Suprapubic skin (tissue), 4 donors: ENCODE measurements around the gene LGI2. TPM values are rescaled to one million over a fixed set of nuclear protein-coding genes. Genes with fewer than 3 reads are reported as not detected.
"Not testable (repeated sequence)": the region's sequence is repeated elsewhere in the genome, so short reads cannot be mapped to it uniquely, and the experiment has no call there.

ENCODE experiments used
- DNase-seq, 2 donors: peaks; one replicate each; pipeline ENCODE4 v3.0.0-alpha.2; 2019; ENCODE audit warnings: low spot score in 2 of 2
- H3K27ac ChIP-seq: fragments of 200-600 bp; sonication (generic); one replicate; pipeline ENCODE4 v1.5.1; 2019
- H3K27me3 ChIP-seq: fragments of 200-600 bp; sonication (generic); one replicate; pipeline ENCODE4 v1.5.1; 2019
- H3K36me3 ChIP-seq: fragments of 200-600 bp; sonication (generic); one replicate; pipeline ENCODE4 v1.5.1; 2019
- H3K4me1 ChIP-seq: fragments of 200-600 bp; sonication (generic); one replicate; pipeline ENCODE4 v1.5.1; 2019
- H3K4me3 ChIP-seq: fragments of 200-600 bp; sonication (generic); one replicate; pipeline ENCODE4 v1.5.1; 2019; ENCODE audit warnings: mild to moderate bottlenecking
- H3K9me3 ChIP-seq: fragments of 200-600 bp; sonication (generic); one replicate; pipeline ENCODE4 v1.5.1; 2019
- EP300 ChIP-seq: sonication (generic); formaldehyde crosslinking; IDR thresholded peaks from one replicate; pipeline ENCODE4 v1.6.1; 2017; ENCODE audit warnings: antibody characterized with exemption
- POLR2A ChIP-seq, 2 donors: fragments of 450-650 bp; IDR thresholded peaks; one replicate each; pipeline ENCODE4 v1.6.1; 2017; ENCODE audit warnings: antibody characterized with exemption in 2 of 2, mild to moderate bottlenecking in 2 of 2, moderate library complexity in 2 of 2
- POLR2AphosphoS5 ChIP-seq, 3 donors: sonication (generic); formaldehyde crosslinking; IDR thresholded peaks; one replicate each; pipeline ENCODE4 v1.6.1; 2017; ENCODE audit warnings: antibody characterized with exemption in 3 of 3
- WGBS: methylation state at CpG from one replicate; pipeline ENCODE4 v1.1.5; 2018; 5-methylcytosine and 5-hydroxymethylcytosine counted together
- total RNA-seq, 4 donors: library from RNA; depleted of rRNA; stranded (reverse); fragments of >200 nt; gene quantifications; one replicate each; pipeline ENCODE4 v1.1.0, GENCODE V29; 2016
- TF ChIP-seq, protein P1 (sequence below), 2 donors: fragments of 200-600 bp in 1 of 2; fragments of 450-650 bp in 1 of 2; sonication (generic) in 1 of 2; IDR thresholded peaks; one replicate each; pipeline ENCODE4 v1.5.1; 2016 to 2019; ENCODE audit warnings: antibody characterized with exemption in 2 of 2, mild to moderate bottlenecking in 1 of 2, moderate library complexity in 1 of 2

LGI2 gene
- total RNA-seq, 4 donors from 2014 or later, result 0.26 to 0.72 (median 0.50) TPM

DNA sequence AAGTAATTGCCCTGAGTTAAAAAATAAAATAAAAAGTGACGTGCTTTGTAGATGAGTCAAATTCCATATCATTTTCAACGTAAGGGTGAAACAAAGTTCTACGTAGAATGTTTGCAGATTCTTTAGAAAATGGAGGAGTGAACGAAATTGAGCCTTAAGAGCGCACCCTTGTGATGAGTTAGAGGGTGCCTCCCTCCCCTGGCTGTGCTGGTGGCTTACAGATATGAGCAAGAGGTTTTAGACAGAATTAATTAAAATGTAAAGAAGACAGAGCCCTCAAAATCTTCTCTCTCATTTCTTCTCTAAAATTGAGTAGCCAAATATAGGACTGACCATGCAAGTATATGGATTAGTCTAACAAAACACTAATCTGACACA lies 30.2 kb upstream of the LGI2 start:
- Histone ChIP-seq H3K36me3 (no peaks in the 10 kb centered on the region), H3K4me3 (no peak overlapping the region), H3K4me1 (no peaks in the 10 kb centered on the region), H3K9me3 (no peaks in the 10 kb centered on the region), H3K27ac (no peak overlapping the region), H3K27me3 (no peaks in the 10 kb centered on the region)
- TF ChIP-seq POLR2AphosphoS5 (IDR thresholded peaks at IDR 0.05) (no peak), POLR2A (IDR thresholded peaks at IDR 0.05) (no peak), EP300 (no peak)
- TF ChIP-seq, protein P1, sequence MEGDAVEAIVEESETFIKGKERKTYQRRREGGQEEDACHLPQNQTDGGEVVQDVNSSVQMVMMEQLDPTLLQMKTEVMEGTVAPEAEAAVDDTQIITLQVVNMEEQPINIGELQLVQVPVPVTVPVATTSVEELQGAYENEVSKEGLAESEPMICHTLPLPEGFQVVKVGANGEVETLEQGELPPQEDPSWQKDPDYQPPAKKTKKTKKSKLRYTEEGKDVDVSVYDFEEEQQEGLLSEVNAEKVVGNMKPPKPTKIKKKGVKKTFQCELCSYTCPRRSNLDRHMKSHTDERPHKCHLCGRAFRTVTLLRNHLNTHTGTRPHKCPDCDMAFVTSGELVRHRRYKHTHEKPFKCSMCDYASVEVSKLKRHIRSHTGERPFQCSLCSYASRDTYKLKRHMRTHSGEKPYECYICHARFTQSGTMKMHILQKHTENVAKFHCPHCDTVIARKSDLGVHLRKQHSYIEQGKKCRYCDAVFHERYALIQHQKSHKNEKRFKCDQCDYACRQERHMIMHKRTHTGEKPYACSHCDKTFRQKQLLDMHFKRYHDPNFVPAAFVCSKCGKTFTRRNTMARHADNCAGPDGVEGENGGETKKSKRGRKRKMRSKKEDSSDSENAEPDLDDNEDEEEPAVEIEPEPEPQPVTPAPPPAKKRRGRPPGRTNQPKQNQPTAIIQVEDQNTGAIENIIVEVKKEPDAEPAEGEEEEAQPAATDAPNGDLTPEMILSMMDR (IDR thresholded peaks at IDR 0.05), result no peak
- no peak for DNase-seq
- 77% methylated on average over 5 of the region's 5 CpGs for WGBS

DNA sequence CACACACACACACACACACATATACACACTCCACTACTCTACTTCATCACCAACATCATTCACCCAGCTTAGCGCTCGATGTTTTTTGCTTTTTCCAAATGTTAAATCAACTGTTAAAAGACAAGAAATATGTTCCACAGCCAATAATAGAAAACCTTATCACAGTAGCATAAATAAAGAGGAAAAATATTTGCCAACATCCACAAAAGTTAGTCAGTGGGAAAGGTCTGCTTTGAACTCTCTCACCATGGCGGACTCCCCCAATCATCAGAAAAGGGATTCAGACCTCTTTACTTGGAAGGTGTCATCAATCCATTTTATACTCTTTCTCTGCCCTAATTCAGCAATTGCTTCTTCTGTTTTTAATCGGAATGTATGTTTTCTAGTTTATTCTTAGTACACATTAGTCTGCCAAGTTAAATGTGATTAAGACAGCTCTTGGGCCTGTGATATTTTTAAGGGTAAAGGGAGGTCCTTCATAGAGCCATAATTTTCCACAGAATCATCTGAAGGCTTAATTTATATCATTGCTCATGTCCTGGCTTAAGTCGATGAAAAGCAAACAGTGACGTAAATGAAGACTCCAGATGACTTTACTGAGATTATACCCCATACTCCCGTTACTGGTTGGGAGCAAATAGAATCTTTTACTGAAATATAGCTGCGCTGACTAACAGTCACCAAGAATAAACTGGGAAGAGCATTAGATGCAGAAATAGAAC lies 29.7 kb upstream of the LGI2 start:
- TF ChIP-seq POLR2AphosphoS5 (IDR thresholded peaks at IDR 0.05), result no peak
- TF ChIP-seq, protein P1 (IDR thresholded peaks at IDR 0.05), result no peak
- TF ChIP-seq EP300, result no peak
- TF ChIP-seq POLR2A (IDR thresholded peaks at IDR 0.05), result no peak
- Histone ChIP-seq H3K36me3 (no peaks in the 10 kb centered on the region), H3K27me3 (no peaks in the 10 kb centered on the region), H3K4me3 (no peak overlapping the region), H3K27ac (no peak overlapping the region), H3K4me1 (no peaks in the 10 kb centered on the region), H3K9me3 (no peaks in the 10 kb centered on the region)
- no peak for DNase-seq
- WGBS, result 78% methylated on average over 8 of the region's 8 CpGs

DNA sequence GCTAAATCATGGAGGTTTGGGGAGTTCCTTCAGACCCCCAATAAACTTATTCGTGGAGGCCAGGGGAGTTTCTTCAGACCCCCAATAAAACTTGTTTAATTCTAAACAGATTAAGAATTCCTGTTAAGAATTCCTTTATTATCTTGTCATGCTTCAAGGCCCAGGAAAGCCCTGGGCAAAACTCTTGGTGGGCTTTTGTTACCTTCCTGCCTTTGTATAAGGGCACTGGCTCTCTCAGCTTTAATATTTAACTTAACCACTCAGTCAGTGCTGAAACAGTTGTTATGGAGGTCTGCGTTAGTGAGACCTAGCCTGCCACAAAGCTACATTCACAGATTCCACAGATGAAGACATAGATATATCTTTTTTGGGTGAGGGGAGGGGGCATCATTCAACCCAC lies 29.0 kb upstream of the LGI2 start:
- DNase-seq, result no peak
- no peaks in the 10 kb centered on the region for H3K36me3 ChIP-seq
- no peak overlapping the region for H3K27ac ChIP-seq
- H3K4me1 ChIP-seq, result no peaks in the 10 kb centered on the region
- TF ChIP-seq POLR2AphosphoS5 (IDR thresholded peaks at IDR 0.05) (no peak), EP300 (no peak), POLR2A (IDR thresholded peaks at IDR 0.05) (no peak)
- TF ChIP-seq, protein P1 (IDR thresholded peaks at IDR 0.05), result no peak
- H3K4me3 ChIP-seq, result no peak overlapping the region
- 51% methylated on average over 2 of the region's 2 CpGs for WGBS
- no peaks in the 10 kb centered on the region for H3K27me3 ChIP-seq
- no peaks in the 10 kb centered on the region for H3K9me3 ChIP-seq

DNA sequence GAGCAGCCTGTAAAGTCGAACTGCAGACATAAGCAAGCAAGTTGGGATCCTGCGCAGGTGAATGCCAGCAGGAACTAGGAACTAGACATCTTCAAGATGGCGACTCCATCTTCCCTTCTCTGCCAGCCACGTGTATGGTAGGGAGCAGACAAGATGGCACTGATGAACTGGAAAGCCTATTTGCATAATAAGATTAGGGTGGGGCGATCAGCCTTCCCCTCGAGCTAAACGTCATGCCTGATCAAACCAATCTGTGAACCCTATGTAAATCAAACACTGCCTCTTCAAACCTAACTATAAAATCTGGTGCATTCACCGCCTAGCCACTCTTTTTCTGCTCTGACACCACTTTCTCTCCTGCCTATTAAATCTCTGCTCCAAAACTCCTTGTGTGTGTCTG lies 28.1 kb upstream of the LGI2 start:
- Histone ChIP-seq H3K9me3 (no peaks in the 10 kb centered on the region), H3K4me3 (no peak overlapping the region), H3K27me3 (no peaks in the 10 kb centered on the region), H3K27ac (no peak overlapping the region), H3K4me1 (no peaks in the 10 kb centered on the region), H3K36me3 (no peaks in the 10 kb centered on the region)
- WGBS, result 79% methylated on average over 8 of the region's 8 CpGs
- no peak for TF ChIP-seq POLR2AphosphoS5 (IDR thresholded peaks at IDR 0.05)
- TF ChIP-seq EP300, result no peak
- TF ChIP-seq, protein P1 (IDR thresholded peaks at IDR 0.05), result no peak
- TF ChIP-seq POLR2A (IDR thresholded peaks at IDR 0.05), result no peak
- DNase-seq, result no peak

DNA sequence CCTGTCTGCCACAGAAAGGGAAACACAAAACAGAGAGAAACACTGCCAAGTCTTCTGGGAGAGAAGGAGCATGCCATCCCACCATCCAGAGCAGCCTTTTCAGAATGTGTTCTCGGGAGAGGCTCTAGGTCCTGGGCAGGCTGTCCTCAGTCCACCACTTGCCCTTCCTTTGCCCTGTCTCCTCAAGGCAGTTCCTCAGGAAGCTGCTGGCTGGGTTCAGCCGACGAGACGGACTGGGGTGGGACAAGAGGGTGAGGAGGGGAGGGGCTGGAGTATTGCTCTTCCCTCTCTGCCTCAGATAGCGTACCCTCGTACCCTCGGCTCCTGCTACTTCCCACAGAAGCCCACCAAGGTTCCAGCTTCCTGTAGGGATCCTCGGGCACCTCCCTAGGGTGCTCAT lies 26.6 kb upstream of the LGI2 start:
- Histone ChIP-seq H3K27me3 (no peaks in the 10 kb centered on the region), H3K4me1 (no peaks in the 10 kb centered on the region), H3K36me3 (no peaks in the 10 kb centered on the region), H3K9me3 (no peaks in the 10 kb centered on the region), H3K4me3 (no peak overlapping the region), H3K27ac (no peak overlapping the region)
- no peak for DNase-seq
- TF ChIP-seq, protein P1 (IDR thresholded peaks at IDR 0.05), result no peak
- TF ChIP-seq EP300 (no peak), POLR2AphosphoS5 (IDR thresholded peaks at IDR 0.05) (no peak), POLR2A (IDR thresholded peaks at IDR 0.05) (no peak)
- 50% methylated on average over 1 of the region's 8 CpGs for WGBS

DNA sequence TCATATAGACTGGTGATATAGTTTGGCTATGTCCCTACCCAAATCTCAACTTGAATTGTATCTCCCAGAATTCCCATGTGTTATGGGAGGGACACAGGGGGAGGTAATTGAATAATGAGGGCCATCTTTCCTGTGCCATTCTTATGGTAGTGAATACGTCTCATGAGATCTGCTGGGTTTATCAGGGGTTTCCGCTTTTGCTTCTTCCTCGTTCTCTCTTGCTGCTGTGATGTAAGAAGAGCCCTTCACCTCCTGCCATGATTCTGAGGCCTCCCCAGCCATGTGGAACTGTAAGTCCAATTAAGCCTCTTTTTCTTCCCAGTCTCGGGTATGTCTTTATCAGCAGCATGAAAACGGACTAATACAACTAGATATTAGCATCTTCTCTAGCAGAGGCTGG lies 21.3 kb upstream of the LGI2 start:
- WGBS, result 73% methylated on average over 5 of the region's 5 CpGs
- DNase-seq, H3K9me3 ChIP-seq, H3K4me3 ChIP-seq, H3K4me1 ChIP-seq, H3K36me3 ChIP-seq, H3K27ac ChIP-seq, H3K27me3 ChIP-seq: not testable (repeated sequence)
